Uterus (tissue), 4 donors: ENCODE measurements around the gene ARPC4. TPM values are rescaled to one million over a fixed set of nuclear protein-coding genes. Genes with fewer than 3 reads are reported as not detected.

Experiments
- DNase-seq, 2 donors: peaks; one replicate each; pipeline ENCODE4 v3.0.0-alpha.2; 2019 to 2020
- H3K27ac ChIP-seq, 2 donors: fragments of 200-600 bp; sonication (generic); 1 replicate in 1 of 2; 2 replicates in 1 of 2; pipeline ENCODE4 v1.5.1; 2016 to 2018
- H3K27me3 ChIP-seq, 2 donors: fragments of 200-600 bp; sonication (generic); one replicate each; pipeline ENCODE4 v1.5.1; 2018 to 2019; ENCODE audit warnings: control low read depth in 1 of 2
- H3K36me3 ChIP-seq, 2 donors: fragments of 200-600 bp; sonication (generic); one replicate each; pipeline ENCODE4 v1.5.1; 2019; ENCODE audit warnings: control low read depth in 1 of 2
- H3K4me1 ChIP-seq, 2 donors: fragments of 200-600 bp; sonication (generic); one replicate each; pipeline ENCODE4 v1.5.1; 2018 to 2019; ENCODE audit warnings: control low read depth in 1 of 2
- H3K4me3 ChIP-seq, 2 donors: fragments of 200-600 bp; sonication (generic); 1 replicate in 1 of 2; 2 replicates in 1 of 2; pipeline ENCODE4 v1.5.1; 2018 to 2019; ENCODE audit warnings: mild to moderate bottlenecking in 1 of 2
- H3K9me3 ChIP-seq, 2 donors: fragments of 200-600 bp; sonication (generic); one replicate each; pipeline ENCODE4 v1.5.1; 2019; ENCODE audit warnings: control low read depth in 1 of 2
- CTCF ChIP-seq, 4 experiments: fragments of 200-600 bp in 2 of 4; fragments of 450-650 bp in 2 of 4; sonication (generic) in 2 of 4; IDR thresholded peaks; one replicate each; pipeline ENCODE4 v1.5.1; 2016 to 2019; ENCODE audit warnings: antibody characterized with exemption in 4 of 4, mild to moderate bottlenecking in 2 of 4, moderate library complexity in 1 of 4
- POLR2A ChIP-seq, 2 donors: fragments of 450-650 bp; IDR thresholded peaks; one replicate each; pipeline ENCODE4 v1.6.1; 2016; ENCODE audit warnings: antibody characterized with exemption in 2 of 2, mild to moderate bottlenecking in 1 of 2, moderate library complexity in 1 of 2
- intact Hi-C: fragments of 100-400 bp; cut with DNase I; formaldehyde crosslinking; loops from one replicate; pipeline ENCODE4 v1.15.1; 2023; ENCODE audit warnings: low total_unique reads
- total RNA-seq, 4 donors: library from RNA; depleted of rRNA in 3 of 4; stranded (reverse); fragments of >200 nt in 3 of 4; gene quantifications; one replicate each; pipeline versions ENCODE4 v1.1.0 to v1.2.4, GENCODE V29; 2014 to 2023
- donor health status: DM: yes; HTN: yes; CAD: no.

Gene ARPC4
- total RNA-seq, 4 donors from 2014 or later = 44.7 to 176 (median 142) TPM

- no peak overlapping the region for H3K4me3 ChIP-seq
- TF ChIP-seq POLR2A (IDR thresholded peaks at IDR 0.05) (no peak), CTCF (IDR thresholded peaks at IDR 0.05) (no peak)
- no peak overlapping the region for H3K27ac ChIP-seq
- no peak for DNase-seq
- H3K9me3 ChIP-seq = no peaks in the 10 kb centered on the region
- H3K36me3 ChIP-seq = no peaks in the 10 kb centered on the region
- intact Hi-C loops = no loop called here
- peaks cover 0 to 6% of the 10 kb centered on the region in 2 donors for H3K4me1 ChIP-seq
- no peaks in the 10 kb centered on the region for H3K27me3 ChIP-seq
These were observed 10.1 kb upstream of the ARPC4 start for GRCh38 chr3:9782770-9783169.

- no peaks in the 10 kb centered on the region for H3K27me3 ChIP-seq
- H3K4me1 ChIP-seq = no peaks in the 10 kb centered on the region
- H3K27ac ChIP-seq = no peak overlapping the region
- TF ChIP-seq CTCF (IDR thresholded peaks at IDR 0.05) (no peak), POLR2A (IDR thresholded peaks at IDR 0.05) (no peak)
- H3K36me3 ChIP-seq = no peaks in the 10 kb centered on the region
- no peaks in the 10 kb centered on the region for H3K9me3 ChIP-seq
- no peak for DNase-seq
- intact Hi-C loops = no loop called here
- no peak overlapping the region for H3K4me3 ChIP-seq
These were observed 8.9 kb upstream of the ARPC4 start for GRCh38 chr3:9783954-9784353.

GRCh38 chr3:9784965-9785364 is 7.9 kb upstream of the ARPC4 start:
- Histone ChIP-seq H3K36me3 (no peaks in the 10 kb centered on the region), H3K27ac (no peak overlapping the region), H3K27me3 (no peaks in the 10 kb centered on the region), H3K4me3 (no peak overlapping the region), H3K9me3 (no peaks in the 10 kb centered on the region), H3K4me1 (no peaks in the 10 kb centered on the region)
- DNase-seq = no peak
- intact Hi-C loops = no loop called here
- TF ChIP-seq POLR2A (IDR thresholded peaks at IDR 0.05) (no peak), CTCF (IDR thresholded peaks at IDR 0.05) (no peak)

- Histone ChIP-seq H3K4me3 (no peak overlapping the region), H3K9me3 (no peaks in the 10 kb centered on the region), H3K27me3 (no peaks in the 10 kb centered on the region), H3K4me1 (no peaks in the 10 kb centered on the region), H3K27ac (no peak overlapping the region), H3K36me3 (no peaks in the 10 kb centered on the region)
- TF ChIP-seq POLR2A (IDR thresholded peaks at IDR 0.05) (no peak), CTCF (IDR thresholded peaks at IDR 0.05) (no peak)
- no peak for DNase-seq
- intact Hi-C loops = no loop called here
These were observed 7.3 kb upstream of the ARPC4 start for GRCh38 chr3:9785602-9786001.

- TF ChIP-seq CTCF (IDR thresholded peaks at IDR 0.05) = no peak
- TF ChIP-seq POLR2A (IDR thresholded peaks at IDR 0.05) = no peak
- Histone ChIP-seq H3K36me3 (no peaks in the 10 kb centered on the region), H3K9me3 (no peaks in the 10 kb centered on the region), H3K4me1 (no peaks in the 10 kb centered on the region), H3K27me3 (no peaks in the 10 kb centered on the region), H3K27ac (no peak overlapping the region), H3K4me3 (no peak overlapping the region)
- intact Hi-C loops = no loop called here
- DNase-seq = no peak
These were observed 6.6 kb upstream of the ARPC4 start for GRCh38 chr3:9786209-9786739.
